ENCODE data around the gene TTC23.
A peak's percentile ranks its signal among the peaks of the same experiment; 100 is the strongest.

The TTC23 gene

DNA sequence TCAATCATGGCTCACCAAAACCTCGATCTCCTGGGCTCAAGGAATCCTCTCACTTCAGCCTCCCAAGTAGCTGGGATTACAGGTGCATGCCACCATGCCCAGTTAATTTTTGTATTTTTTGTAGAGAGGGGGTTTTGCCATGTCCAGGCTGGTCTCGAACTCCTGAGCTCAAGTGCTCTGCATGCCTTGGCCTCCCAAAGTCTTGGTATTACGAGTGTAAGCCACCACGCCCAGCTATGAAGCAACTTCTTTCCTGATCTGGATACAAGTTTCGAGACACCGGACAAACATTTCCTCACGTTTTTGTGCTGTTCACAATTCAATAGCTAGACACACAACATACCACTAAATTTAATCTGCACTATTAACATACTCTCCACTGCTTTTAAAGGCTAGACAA, 147.9 kb downstream of the TTC23 start:
- TF ChIP-seq, protein P1, sequence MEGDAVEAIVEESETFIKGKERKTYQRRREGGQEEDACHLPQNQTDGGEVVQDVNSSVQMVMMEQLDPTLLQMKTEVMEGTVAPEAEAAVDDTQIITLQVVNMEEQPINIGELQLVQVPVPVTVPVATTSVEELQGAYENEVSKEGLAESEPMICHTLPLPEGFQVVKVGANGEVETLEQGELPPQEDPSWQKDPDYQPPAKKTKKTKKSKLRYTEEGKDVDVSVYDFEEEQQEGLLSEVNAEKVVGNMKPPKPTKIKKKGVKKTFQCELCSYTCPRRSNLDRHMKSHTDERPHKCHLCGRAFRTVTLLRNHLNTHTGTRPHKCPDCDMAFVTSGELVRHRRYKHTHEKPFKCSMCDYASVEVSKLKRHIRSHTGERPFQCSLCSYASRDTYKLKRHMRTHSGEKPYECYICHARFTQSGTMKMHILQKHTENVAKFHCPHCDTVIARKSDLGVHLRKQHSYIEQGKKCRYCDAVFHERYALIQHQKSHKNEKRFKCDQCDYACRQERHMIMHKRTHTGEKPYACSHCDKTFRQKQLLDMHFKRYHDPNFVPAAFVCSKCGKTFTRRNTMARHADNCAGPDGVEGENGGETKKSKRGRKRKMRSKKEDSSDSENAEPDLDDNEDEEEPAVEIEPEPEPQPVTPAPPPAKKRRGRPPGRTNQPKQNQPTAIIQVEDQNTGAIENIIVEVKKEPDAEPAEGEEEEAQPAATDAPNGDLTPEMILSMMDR (IDR thresholded peaks at IDR 0.05; ENCODE audit: extremely low read depth, missing control alignments), result no peak
- no peak for DNase-seq (ENCODE audit: low spot score)

DNA sequence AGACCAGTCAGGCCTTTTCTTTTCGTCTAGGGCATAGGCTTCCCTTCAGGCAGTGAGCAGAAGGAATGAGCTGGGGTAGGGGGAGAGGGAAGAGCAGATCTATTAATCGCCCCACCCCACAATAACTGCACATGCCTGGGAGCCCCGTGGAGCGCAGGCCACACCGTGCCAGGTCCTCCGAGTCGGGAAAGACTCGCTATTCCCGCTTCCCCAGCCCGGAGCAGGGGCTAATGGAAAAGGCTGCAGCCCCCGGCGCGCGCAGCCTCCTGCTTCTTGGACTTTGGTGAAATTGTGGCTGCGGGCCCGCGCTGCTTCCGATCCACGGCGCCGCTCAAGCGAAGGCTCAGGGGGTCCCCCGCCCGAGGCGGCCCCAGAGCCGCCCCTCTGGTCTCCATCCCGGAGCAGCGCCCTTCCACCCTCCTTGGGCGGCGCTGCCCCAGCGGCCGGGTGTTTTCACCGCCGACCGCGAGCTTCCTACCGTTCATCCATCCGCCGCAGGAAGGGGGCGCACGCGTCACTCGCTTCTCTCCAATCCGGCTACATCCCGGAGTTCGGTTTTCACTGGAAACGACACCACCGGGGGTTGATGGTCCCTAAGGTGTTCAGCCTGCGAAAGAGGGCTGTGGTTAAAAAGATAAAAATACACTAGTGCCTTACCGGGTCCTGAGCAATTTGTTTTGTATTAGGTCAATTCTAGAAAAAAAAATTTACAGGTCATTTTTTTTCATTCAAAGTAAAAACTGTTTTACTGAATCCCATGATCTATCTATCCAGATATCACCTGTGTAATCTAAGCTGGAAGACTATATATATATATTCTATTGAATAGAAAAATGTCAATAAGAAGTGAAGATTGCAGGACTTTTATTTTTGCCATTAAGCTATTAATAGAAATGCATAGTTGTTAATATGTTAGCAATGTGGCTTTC, 148.9 kb downstream of the TTC23 start:
- peak; percentile 71 for DNase-seq (ENCODE audit: low spot score)

DNA sequence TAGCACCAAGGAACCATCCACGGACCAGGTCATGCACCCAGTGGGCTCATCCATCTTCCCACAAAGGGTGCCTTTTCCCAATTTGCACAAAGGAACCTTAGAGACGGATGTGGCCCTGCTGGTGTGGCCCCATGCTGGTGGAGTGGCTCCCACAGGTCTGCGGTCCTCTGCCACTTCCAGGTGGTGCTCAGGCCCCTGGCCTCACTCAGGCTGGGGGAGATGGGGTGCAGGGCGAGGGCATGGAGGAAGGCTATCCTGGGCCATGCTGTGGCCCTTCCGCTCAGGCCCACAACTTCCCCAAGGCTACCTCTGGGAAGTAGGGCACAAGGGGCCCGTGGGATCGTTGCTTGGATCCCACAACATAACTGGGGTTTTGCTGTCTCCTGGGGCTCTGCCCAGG, 149.7 kb downstream of the TTC23 start:
- no peak for DNase-seq (ENCODE audit: low spot score)
- TF ChIP-seq, protein P1 (IDR thresholded peaks at IDR 0.05; ENCODE audit: extremely low read depth, missing control alignments), result no peak

More for the DNA sequence above, 148.9 kb downstream of the TTC23 start:
- TF ChIP-seq, protein P1 (IDR thresholded peaks at IDR 0.05; ENCODE audit: extremely low read depth, missing control alignments), result peak; percentile 77

DNA sequence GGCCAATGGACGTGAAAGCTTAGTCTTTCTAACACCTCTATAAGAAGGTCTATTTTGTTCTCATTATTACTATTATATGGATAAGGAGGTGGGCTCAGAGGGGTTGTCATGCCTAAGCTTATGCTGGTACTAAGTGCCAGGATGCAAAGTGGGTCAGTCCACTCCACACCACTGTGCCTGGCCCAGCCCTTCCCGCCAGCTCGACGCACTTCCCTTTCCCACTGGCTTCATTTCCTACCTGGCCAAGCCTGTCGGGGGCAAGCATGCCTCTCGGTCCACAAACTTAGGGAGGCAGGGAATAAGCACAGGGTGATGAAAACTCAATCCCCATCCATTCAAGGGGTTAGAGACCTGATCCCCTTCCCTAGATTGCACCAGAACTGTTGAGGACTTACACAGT, 150.4 kb downstream of the TTC23 start:
- DNase-seq (ENCODE audit: low spot score), result no peak
- TF ChIP-seq, protein P1 (IDR thresholded peaks at IDR 0.05; ENCODE audit: extremely low read depth, missing control alignments), result no peak

DNA sequence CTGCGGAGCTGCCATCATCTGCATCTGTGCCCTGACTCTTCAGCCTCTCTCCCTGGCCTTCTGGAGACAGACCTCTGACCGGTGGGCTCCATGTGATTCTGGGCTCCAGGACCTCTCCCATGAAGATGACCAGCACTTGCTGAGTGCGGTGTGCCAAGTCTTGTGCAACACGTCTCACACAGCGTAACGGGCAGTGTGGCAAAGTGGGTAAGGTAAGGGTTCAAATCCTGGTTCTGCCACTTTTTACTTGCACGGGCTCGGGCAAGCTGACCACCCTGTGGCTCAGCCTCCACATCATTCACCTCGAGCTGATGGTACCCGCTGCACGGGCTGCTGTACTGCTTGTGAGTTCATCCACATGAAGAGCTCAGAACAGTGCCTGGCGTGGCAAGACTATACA, 151.0 kb downstream of the TTC23 start:
- no peak for DNase-seq (ENCODE audit: low spot score)
- TF ChIP-seq, protein P1 (IDR thresholded peaks at IDR 0.05; ENCODE audit: extremely low read depth, missing control alignments), result no peak

DNA sequence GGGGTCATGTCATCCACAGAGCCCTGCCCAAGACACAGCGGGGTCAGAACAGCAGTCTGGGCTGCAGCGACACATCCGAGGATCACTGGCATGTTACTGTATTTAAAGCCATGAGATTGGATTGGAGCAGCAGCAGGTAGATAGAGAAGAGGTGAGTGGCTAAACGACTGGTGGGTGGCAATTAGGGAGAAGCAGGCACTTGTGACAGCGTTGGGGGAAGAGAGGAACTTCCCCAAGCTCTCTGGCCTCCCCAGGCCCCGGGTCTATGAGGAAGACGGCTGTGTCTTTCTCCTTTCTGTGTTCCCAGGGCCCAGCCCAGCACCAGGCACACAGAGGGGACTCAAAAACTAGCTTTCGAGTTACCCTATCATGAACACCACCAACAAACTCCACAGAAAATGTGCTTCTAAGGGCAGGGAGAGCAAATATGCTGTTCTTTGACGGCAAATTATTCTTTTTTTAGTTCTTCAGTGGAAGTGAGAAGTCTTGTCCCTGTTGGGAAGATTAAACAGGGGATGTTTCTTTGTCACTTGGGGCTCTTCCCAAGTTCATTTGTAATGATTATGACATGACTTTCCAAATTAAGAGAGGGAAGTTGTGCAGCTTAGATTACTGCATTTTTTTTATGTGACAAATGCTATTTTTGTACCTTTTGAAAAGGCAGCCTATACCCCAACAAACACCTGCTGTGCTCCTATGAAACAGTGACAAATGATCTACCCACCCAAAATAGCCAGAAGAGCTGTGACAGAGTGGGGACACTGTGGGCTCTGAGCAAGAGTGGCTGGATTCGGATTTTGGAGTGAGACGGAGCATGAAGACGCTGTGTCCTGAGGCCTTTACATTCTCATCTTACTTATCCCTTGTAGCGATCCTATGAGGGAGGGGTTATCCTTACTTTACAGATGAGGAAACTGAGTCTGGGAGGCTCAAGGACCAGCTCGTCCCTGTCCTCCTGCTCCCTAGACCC, 151.7 kb downstream of the TTC23 start:
- TF ChIP-seq, protein P1 (IDR thresholded peaks at IDR 0.05; ENCODE audit: extremely low read depth, missing control alignments), result no peak
- DNase-seq (ENCODE audit: low spot score), result no peak

All from GM20000 (cell line).